ENCODE measurements around the gene TNS1. TPM values are rescaled to one million over a fixed set of nuclear protein-coding genes. Genes with fewer than 3 reads are reported as not detected.

TNS1 gene
- total RNA-seq, 1 experiment from 2014 or later, result 3.4 TPM

DNA sequence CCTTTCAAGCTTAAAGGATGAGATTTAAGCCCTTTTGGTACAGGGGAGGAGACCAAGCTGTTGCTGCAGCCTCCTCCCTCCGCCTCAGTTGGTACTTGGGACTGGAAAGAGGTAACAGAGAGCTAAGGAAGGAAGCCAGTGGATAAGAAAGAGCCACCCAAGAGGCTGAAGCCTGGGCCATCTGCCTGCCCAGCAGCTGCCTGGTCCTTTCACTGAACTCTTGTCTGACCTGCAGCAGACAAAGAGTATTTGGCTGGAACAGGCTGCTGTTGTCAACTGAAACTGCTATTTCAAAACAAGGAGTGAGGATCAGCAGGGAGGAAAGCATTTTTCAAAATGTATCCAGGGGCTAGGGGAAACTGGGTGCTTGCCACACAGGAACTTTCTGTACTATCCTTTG, 30.3 kb downstream of the TNS1 start:
- Mint-ChIP-seq H3K4me1 (peaks cover 5 to 15% of the 10 kb centered on the region in 2 experiments), H3K27me3 (ENCODE audit: low read depth) (peaks cover 8% of the 10 kb centered on the region; the same call in 1 of the 2 replicates), H3K9me3 (no peaks in the 10 kb centered on the region; a peak in 1 of 5 replicates), H3K4me3 (no peak overlapping the region), H3K27ac (peak overlapping the region in 1 of 3 experiments; percentile 80; a peak in 1 of 7 replicates), H3K36me3 (ENCODE audit: insufficient read depth in 1 of 3, low read depth in 3 of 3) (no peaks in the 10 kb centered on the region)
- DNase-seq, result no peak
- no peak overlapping the region for H2AK5ac ChIP-seq (ENCODE audit: insufficient read length, low read length)
- H3T11ph ChIP-seq (ENCODE audit: low read length), result no peak overlapping the region
- no peak overlapping the region for H2BK12ac ChIP-seq (ENCODE audit: insufficient read length, low read depth, low read length)
- no peak overlapping the region for H3K23ac ChIP-seq (ENCODE audit: insufficient read length, low read depth, low read length)
- no peak overlapping the region for H2AFZ ChIP-seq (ENCODE audit: low read length)
- no peak overlapping the region for H3K18ac ChIP-seq (ENCODE audit: insufficient read length, low read depth, low read length)
- no peak overlapping the region for H2BK120ac ChIP-seq (ENCODE audit: low read depth, low read length, poor library complexity, severe bottlenecking)
- no peaks in the 10 kb centered on the region for H3K79me1 ChIP-seq (ENCODE audit: insufficient read depth, low read depth, low read length, poor library complexity, severe bottlenecking)
- no peaks in the 10 kb centered on the region for H3K9me3 ChIP-seq (ENCODE audit: control insufficient read depth, low read depth, low read length)
- TF ChIP-seq, protein P1, sequence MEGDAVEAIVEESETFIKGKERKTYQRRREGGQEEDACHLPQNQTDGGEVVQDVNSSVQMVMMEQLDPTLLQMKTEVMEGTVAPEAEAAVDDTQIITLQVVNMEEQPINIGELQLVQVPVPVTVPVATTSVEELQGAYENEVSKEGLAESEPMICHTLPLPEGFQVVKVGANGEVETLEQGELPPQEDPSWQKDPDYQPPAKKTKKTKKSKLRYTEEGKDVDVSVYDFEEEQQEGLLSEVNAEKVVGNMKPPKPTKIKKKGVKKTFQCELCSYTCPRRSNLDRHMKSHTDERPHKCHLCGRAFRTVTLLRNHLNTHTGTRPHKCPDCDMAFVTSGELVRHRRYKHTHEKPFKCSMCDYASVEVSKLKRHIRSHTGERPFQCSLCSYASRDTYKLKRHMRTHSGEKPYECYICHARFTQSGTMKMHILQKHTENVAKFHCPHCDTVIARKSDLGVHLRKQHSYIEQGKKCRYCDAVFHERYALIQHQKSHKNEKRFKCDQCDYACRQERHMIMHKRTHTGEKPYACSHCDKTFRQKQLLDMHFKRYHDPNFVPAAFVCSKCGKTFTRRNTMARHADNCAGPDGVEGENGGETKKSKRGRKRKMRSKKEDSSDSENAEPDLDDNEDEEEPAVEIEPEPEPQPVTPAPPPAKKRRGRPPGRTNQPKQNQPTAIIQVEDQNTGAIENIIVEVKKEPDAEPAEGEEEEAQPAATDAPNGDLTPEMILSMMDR (conservative IDR thresholded peaks at IDR 0.05), result no peak
- H4K5ac ChIP-seq (ENCODE audit: insufficient read length, low read depth, low read length), result no peak overlapping the region
- no peak overlapping the region for H4K91ac ChIP-seq (ENCODE audit: insufficient read length, low read depth, low read length)
- no peak overlapping the region for H3K4ac ChIP-seq (ENCODE audit: low read depth, low read length)
- H3K27me3 ChIP-seq (ENCODE audit: insufficient read depth, low read length), result no peaks in the 10 kb centered on the region
- no peak overlapping the region for H2BK15ac ChIP-seq (ENCODE audit: low read depth, low read length)
- H2BK20ac ChIP-seq (ENCODE audit: low read depth, low read length, poor library complexity, severe bottlenecking), result no peak overlapping the region
- H3K14ac ChIP-seq (ENCODE audit: insufficient read depth, low read length), result no peak overlapping the region
- H3K79me2 ChIP-seq (ENCODE audit: insufficient read depth, low read length), result no peaks in the 10 kb centered on the region
- WGBS (ENCODE audit: extremely low coverage, insufficient read length, low lambda C conversion rate), result no CpG with 5 or more reads among the region's 1 CpG
- H3K27ac ChIP-seq (ENCODE audit: insufficient read length, low read depth, low read length), result no peak overlapping the region
- no peak overlapping the region for H2BK5ac ChIP-seq (ENCODE audit: insufficient read length, low read length)
- H3K9ac ChIP-seq (ENCODE audit: extremely low read depth, insufficient read length, low read length), result no peak overlapping the region
- H3K4me2 ChIP-seq (ENCODE audit: insufficient read depth, insufficient read length, low read length), result no peak overlapping the region
- H4K8ac ChIP-seq (replicated peaks; ENCODE audit: insufficient read length, low read depth, low read length), result no peak overlapping the region
- no peaks in the 10 kb centered on the region for H3K4me1 ChIP-seq (ENCODE audit: insufficient read depth, low read length)
- H3K56ac ChIP-seq (ENCODE audit: insufficient read length, low read depth, low read length), result no peak overlapping the region
- H3K23me2 ChIP-seq (ENCODE audit: insufficient read length, low read depth, low read length, poor library complexity, severe bottlenecking), result no peaks in the 10 kb centered on the region
- no peaks in the 10 kb centered on the region for H4K20me1 ChIP-seq (ENCODE audit: control insufficient read depth, insufficient read depth, insufficient read length)
